Activated CD4-positive, CD25-positive, alpha-beta regulatory T cell (primary cell): Measurements from ENCODE around the gene LDLRAD2.

Source experiments
- DNase-seq, 4 experiments: peaks; one replicate each; lab custom pipeline; 2025; lab: John Stamatoyannopoulos, UW

The LDLRAD2 gene

DNA sequence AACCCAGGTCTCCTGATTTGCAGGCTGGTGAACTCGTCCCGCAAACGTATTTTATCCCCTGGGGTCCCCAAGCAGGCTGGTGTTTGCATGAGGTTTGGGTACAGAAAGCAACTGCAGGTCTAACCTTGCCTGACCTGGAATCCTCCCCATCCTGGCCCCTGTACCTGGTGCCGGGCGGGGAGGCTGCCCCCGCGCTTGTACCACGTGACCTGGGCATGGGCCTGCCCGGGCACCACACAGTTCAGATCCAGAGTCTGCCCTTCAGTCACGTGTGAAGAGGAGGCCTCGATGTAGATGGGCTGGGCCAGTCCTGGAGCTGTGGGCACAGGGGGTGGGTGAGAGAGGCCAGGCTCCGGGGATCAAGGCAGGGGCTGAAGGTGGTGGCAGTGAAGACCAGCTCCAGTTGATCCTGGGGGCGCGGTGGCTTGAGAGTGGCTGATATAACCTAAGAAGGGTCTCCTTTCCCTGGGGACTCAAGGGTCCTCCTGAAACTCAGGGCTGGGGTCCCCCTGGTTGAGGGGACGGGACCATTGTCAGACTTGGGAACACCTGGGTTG is 30.6 kb downstream of the LDLRAD2 start:
- no peak for DNase-seq

DNA sequence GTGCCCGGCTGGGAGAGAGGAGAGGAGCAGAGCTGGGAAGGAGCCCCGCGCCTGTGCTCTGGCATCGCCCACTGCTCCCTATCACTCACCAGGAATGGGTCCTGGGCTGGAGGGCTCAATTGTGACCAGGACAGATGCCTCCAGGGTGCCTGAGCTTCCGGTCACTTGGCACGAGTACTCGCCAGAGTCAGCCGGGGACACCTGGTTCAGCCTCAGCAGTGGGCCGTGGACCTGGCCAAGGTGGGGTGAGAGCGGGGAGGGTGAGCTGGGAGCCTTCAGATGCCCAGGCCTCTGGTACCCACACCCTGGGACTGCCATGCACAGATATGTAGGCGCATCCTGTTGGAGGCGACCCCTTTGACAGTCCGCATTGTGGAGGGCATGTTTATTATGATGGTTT is 31.1 kb downstream of the LDLRAD2 start:
- no peak for DNase-seq

- DNase-seq, result no peak
Observed at GRCh38 chr1:21843996-21844395, 31.9 kb downstream of the LDLRAD2 start.

DNA sequence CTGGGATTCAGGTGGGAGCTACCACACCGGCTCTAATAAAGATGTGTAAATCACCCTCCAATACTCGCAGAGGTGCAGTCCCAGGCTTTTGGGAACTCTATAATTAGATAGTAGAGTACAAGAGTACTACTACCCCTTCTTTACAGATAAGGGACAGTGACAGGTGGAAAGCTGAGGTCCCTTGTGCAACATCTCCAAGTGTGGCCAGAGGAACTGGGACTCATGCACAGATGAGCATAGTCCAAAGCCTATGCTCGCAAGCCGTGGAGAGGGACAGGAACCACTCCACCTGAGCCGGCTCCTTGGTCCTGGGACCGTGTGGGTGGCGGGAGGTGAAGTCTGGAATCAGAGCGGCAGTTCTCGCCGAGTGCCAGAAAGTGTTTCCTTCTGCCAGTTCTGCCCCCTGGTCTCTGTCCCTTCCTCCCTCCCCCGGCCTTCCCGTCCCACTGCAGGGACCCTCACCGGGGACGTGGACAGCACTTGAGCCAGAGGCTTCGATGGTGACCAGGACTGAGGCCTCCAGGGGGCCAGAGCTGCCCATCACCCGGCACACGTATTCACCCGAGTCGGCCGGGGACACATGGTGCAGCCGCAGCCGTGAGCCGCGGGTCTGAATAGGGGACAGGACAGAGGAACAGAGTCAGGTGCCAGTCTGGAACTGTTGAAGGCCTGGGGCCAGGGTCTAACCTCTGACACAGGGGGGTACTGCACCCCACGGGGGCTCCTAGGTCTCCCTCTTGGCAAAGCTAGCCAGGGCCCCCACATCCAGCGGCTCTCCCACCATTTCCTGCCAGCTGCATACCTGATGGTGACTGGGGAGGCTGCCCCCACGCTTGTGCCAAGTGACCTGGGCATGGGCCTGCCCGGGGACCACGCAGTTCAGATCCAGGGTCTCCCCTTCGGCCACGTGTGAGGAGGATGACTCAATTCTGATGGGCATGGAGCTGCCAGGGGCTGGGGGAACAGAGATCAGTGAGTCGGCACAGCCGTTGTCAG is 33.9 kb downstream of the LDLRAD2 start:
- no peak for DNase-seq

- no peak for DNase-seq
Observed at GRCh38 chr1:21847223-21848205, 35.4 kb downstream of the LDLRAD2 start.

- DNase-seq, result no peak
Observed at GRCh38 chr1:21848524-21849174, 36.6 kb downstream of the LDLRAD2 start.

- no peak for DNase-seq
Observed at GRCh38 chr1:21849909-21850576, 38.0 kb downstream of the LDLRAD2 start.

DNA sequence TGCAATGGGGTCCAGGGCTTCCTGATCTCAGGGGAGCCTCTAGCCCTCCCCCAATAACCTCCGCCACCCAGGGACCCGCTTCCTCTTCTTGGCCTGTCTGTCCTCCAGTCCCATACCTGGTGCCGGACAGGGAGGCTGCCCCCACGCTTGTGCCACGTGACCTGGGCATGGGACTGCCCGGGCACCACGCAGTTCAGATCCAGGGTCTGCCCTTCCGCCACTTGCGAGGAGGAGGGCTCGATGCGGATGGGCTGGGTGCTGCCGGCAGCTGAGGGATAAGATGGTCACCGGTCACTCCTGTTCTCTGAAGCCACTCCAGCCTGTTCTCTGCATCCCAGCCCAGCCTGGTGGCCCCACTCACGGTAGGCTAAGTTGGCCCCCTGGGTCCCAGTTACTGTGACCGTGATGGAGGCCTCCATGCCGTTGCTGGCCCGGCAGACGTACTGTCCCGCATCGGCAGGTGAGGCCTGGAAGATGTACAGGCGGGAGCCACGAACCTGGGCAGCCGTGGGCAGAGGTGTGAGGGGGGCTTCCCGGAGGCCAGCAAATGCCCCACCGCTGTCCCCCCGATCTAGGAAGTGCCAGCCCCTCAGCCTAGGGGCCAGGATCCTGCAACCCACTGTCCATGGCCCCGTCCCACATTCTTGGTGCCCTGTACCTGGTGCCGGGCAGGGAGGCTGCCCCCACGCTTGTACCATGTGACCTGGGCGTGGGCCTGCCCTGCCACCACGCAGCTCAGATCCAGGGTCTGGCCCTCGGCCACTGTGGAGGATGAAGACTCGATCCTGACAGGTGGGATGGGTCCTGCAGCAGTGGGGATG is 39.6 kb downstream of the LDLRAD2 start:
- no peak for DNase-seq

- no peak for DNase-seq
Observed at GRCh38 chr1:21852282-21853130, 40.4 kb downstream of the LDLRAD2 start.

GRCh38 chr1:21853131-21853427 is 41.0 kb downstream of the LDLRAD2 start:
- DNase-seq, result no peak

GRCh38 chr1:21854090-21854750 is 42.2 kb downstream of the LDLRAD2 start:
- no peak for DNase-seq

GRCh38 chr1:21854751-21855131 is 42.7 kb downstream of the LDLRAD2 start:
- DNase-seq, result no peak

DNA sequence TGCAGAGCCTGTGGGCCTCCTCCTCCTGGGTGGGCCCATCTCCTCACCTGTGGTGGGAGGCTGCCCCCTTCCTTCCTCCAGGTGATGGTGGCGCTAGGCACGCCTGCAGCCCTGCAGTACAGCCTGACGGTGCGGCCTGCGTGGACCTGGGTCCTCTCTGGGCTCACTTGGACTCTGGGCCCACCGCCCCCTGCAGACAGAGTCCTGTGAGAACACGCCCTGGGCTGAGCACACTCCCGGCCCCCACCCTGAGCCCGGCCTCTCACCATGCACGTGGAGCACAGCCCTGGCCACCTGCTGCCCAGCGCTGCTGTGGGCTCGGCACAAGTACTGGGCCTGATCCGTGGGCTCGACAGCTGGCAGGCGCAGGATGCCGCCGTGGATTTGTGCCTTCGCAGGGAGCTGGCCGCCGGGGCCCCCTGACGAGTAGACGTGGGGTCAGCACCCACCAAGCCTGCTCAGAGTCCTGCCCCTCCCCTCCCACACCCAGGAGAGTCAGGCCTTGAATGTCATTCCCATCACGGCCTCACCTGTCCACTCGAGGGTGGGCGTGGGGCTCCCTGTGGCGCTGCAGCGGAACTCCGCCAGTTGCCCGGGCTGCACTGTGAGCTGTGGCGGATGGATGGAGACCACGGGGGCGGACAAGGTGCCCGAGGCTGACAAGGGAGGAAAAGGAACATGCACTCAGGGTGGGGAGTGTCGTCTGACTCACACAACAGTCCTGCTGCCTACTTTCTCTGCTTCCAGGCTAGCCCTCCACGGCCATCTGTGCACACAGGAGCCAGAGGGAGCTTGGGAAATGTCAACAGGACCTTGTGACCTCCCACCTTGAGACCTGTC is 43.4 kb downstream of the LDLRAD2 start:
- no peak for DNase-seq

- DNase-seq, result no peak
Observed at GRCh38 chr1:21857142-21857839, 45.2 kb downstream of the LDLRAD2 start.

GRCh38 chr1:21857840-21858670 is 46.0 kb downstream of the LDLRAD2 start:
- no peak for DNase-seq

GRCh38 chr1:21859669-21860179 is 47.7 kb downstream of the LDLRAD2 start:
- DNase-seq, result no peak
